Endodermal cell (in vitro differentiated cells): ENCODE results near the gene OSBPL6. TPM values are rescaled to one million over a fixed set of nuclear protein-coding genes. Genes with fewer than 3 reads are reported as not detected.
A peak's percentile ranks its signal among the peaks of the same experiment; 100 is the strongest.

Experiments
- DNase-seq: peaks from one replicate; pipeline ENCODE4 v3.0.0-alpha.2; 2017
- H3K27ac ChIP-seq: 2 replicates; pipeline ENCODE4 v1.5.1; 2013; ENCODE audit warnings: mild to moderate bottlenecking, low read depth, low read length, moderate library complexity
- H3K27me3 ChIP-seq: 2 replicates; pipeline ENCODE4 v1.6.1; 2013; ENCODE audit warnings: mild to moderate bottlenecking, low read length, moderate library complexity; ENCODE audit not compliant: insufficient read depth, control insufficient read depth, poor library complexity, severe bottlenecking
- H3K36me3 ChIP-seq: 2 replicates; pipeline ENCODE4 v1.7.0; 2013; ENCODE audit warnings: mild to moderate bottlenecking, low read length, moderate library complexity; ENCODE audit not compliant: control insufficient read depth, insufficient read depth
- H3K4me1 ChIP-seq: one replicate; pipeline ENCODE4 v1.7.0; 2013; ENCODE audit warnings: low read length; ENCODE audit not compliant: control insufficient read depth, insufficient read depth
- H3K4me3 ChIP-seq: 2 replicates; pipeline ENCODE4 v1.5.1; 2013; ENCODE audit warnings: mild to moderate bottlenecking, low read length, moderate library complexity
- H3K9ac ChIP-seq: 2 replicates; pipeline ENCODE4 v1.6.1; 2013; ENCODE audit warnings: mild to moderate bottlenecking, low read length, moderate library complexity; ENCODE audit not compliant: poor library complexity, severe bottlenecking; ENCODE audit errors: extremely low read depth
- H3K9me3 ChIP-seq: 2 replicates; pipeline ENCODE4 v1.6.1; 2013; ENCODE audit warnings: mild to moderate bottlenecking, low read length, moderate library complexity; ENCODE audit not compliant: control insufficient read depth
- H3K27ac Mint-ChIP-seq: 2 replicates; pipeline ENCODE4 v1.8.0; 2020; ENCODE audit warnings: mixed read lengths
- H3K27me3 Mint-ChIP-seq: 2 replicates; pipeline ENCODE4 v1.8.0; 2021; ENCODE audit warnings: mild to moderate bottlenecking, mixed read lengths; ENCODE audit not compliant: insufficient read depth
- H3K36me3 Mint-ChIP-seq: 2 replicates; pipeline ENCODE4 v1.8.0; 2020; ENCODE audit warnings: low read depth, mixed read lengths
- H3K4me1 Mint-ChIP-seq: 2 replicates; pipeline ENCODE4 v1.8.0; 2020; ENCODE audit warnings: mixed read lengths
- H3K4me3 Mint-ChIP-seq: 2 replicates; pipeline ENCODE4 v1.8.0; 2020; ENCODE audit warnings: mild to moderate bottlenecking, moderate library complexity, mixed read lengths
- H3K9me3 Mint-ChIP-seq: 2 replicates; pipeline ENCODE4 v1.8.0; 2020; ENCODE audit warnings: mild to moderate bottlenecking, mixed read lengths
- CTCF ChIP-seq: fragments of 200-600 bp; sonication (generic); conservative IDR thresholded peaks from 2 replicates; pipeline ENCODE4 v1.5.0; 2021; ENCODE audit warnings: antibody characterized with exemption, mild to moderate bottlenecking
- WGBS, 2 experiments: methylation state at CpG; one replicate each; pipeline versions ENCODE4 v1.1.5 to v1.1.7; 2013; ENCODE audit warnings: missing lambda C conversion rate in 2 of 2, mixed read lengths in 1 of 2; ENCODE audit not compliant: insufficient coverage in 1 of 2, insufficient read length in 1 of 2; 5-methylcytosine and 5-hydroxymethylcytosine counted together
- long read RNA-seq, 4 experiments: library from polyadenylated mRNA in 2 of 4; library from RNA in 1 of 4; library from capped mRNA in 1 of 4; stranded (forward) in 3 of 4; unstranded in 1 of 4; transcript quantifications; one replicate each; pipeline ENCODE4 v2.0.0, GENCODE V29; 2020 to 2021; ENCODE audit warnings: inconsistent platforms in 1 of 4
- polyA plus RNA-seq, 2 experiments: library from polyadenylated mRNA; stranded (reverse); fragments of 50-300 nt; gene quantifications; one replicate each; pipeline ENCODE4 v1.2.3, GENCODE V29; 2013
- total RNA-seq, 2 donors: library from RNA; stranded (reverse); fragmentation: NEBNext Ultra II Directional in 1 of 2; extraction: Animal tissue kit (Norgen Biotek cat#: 25700) in 1 of 2; gene quantifications; 2 replicates in 1 of 2; 3 replicates in 1 of 2; pipeline ENCODE4 v1.2.1, GENCODE V29; 2021

The OSBPL6 gene
- 1 to 10 TPM; 3.4 to 3.6 TPM for total RNA-seq
- 8.3 TPM for polyA plus RNA-seq (2013, experiment 1 of 2)
- 7.9 TPM for polyA plus RNA-seq (2013, experiment 2 of 2)
- long read RNA-seq, experiment 1, partial matches to known transcripts = 2 of 2 reads
- long read RNA-seq, experiment 1, other reads (novel, unspliced or antisense) = 0 of 2 reads
- long read RNA-seq, experiment 2, full-length matches to known transcripts = 5 of 10 reads
- long read RNA-seq, experiment 2, partial matches to known transcripts = 1 of 10 reads
- long read RNA-seq, experiment 2, other reads (novel, unspliced or antisense) = 4 of 10 reads
- long read RNA-seq, experiment 3, full-length matches to known transcripts = 21 of 47 reads
- long read RNA-seq, experiment 3, partial matches to known transcripts = 4 of 47 reads
- long read RNA-seq, experiment 3, other reads (novel, unspliced or antisense) = 22 of 47 reads
- long read RNA-seq, experiment 4, partial matches to known transcripts = 2 of 3 reads
- long read RNA-seq, experiment 4, other reads (novel, unspliced or antisense) = 1 of 3 reads

- H3K27me3 ChIP-seq = peaks cover 26% of the 10 kb centered on the region
- 0% methylated on average over 9 to 90 of the region's 90 CpGs for WGBS, 2 experiments
Measured at GRCh38 chr2:178193823-178194599, at the start of gene OSBPL6. Gene OSBPL6, plus strand, starts transcription at chr2:178194512. Its CDS starts 111,673 bp downstream, at chr2:178306185.

GRCh38 chr2:178152033-178152432 is 42.3 kb upstream of the OSBPL6 start:
- peaks cover 4% of the 10 kb centered on the region for H3K4me1 Mint-ChIP-seq
- 94 to 97% methylated on average over 3 of the region's 3 CpGs for WGBS, 2 experiments

More at GRCh38 chr2:178193823-178194599, at the start of gene OSBPL6:
- Mint-ChIP-seq H3K4me1 (peaks cover 8% of the 10 kb centered on the region), H3K27me3 (peaks cover 48% of the 10 kb centered on the region), H3K36me3 (no peaks in the 10 kb centered on the region), H3K9me3 (no peaks in the 10 kb centered on the region), H3K4me3 (peak within 1 kb of the TSS; percentile 67), H3K27ac (peak within 1 kb of the TSS; percentile 39)
- peak; percentile 31 for TF ChIP-seq CTCF
- H3K4me3 ChIP-seq = peak within 1 kb of the TSS; percentile 82
- H3K36me3 ChIP-seq = no peaks in the 10 kb centered on the region
- H3K9me3 ChIP-seq = no peaks in the 10 kb centered on the region
- H3K27ac ChIP-seq = no peak within 1 kb of the TSS
- peak; percentile 90 for DNase-seq
- peak within 1 kb of the TSS; percentile 55 for H3K9ac ChIP-seq
- H3K4me1 ChIP-seq = no peaks in the 10 kb centered on the region

More at GRCh38 chr2:178152033-178152432, 42.3 kb upstream of the OSBPL6 start:
- H3K27ac ChIP-seq = no peak overlapping the region
- DNase-seq = no peak
- H3K36me3 ChIP-seq = no peaks in the 10 kb centered on the region
- Mint-ChIP-seq H3K27me3 (no peaks in the 10 kb centered on the region), H3K9me3 (peaks cover 15% of the 10 kb centered on the region), H3K36me3 (no peaks in the 10 kb centered on the region), H3K4me3 (no peak overlapping the region), H3K27ac (no peak overlapping the region)
- no peaks in the 10 kb centered on the region for H3K9me3 ChIP-seq
- no peak overlapping the region for H3K4me3 ChIP-seq
- H3K9ac ChIP-seq = no peak overlapping the region
- no peaks in the 10 kb centered on the region for H3K27me3 ChIP-seq
- no peak for TF ChIP-seq CTCF
- no peaks in the 10 kb centered on the region for H3K4me1 ChIP-seq
